GM21619 (cell line): ENCODE measurements around the gene YDJC.
"Not testable (repeated sequence)": the region's sequence is repeated elsewhere in the genome, so short reads cannot be mapped to it uniquely, and the experiment has no call there.

Experiments
- ATAC-seq: cut with Tn5 transposase; IDR thresholded peaks from one replicate; pipeline ENCODE4 v1.9.1; 2021; ENCODE audit not compliant: unreplicated experiment

The YDJC gene, protein sequence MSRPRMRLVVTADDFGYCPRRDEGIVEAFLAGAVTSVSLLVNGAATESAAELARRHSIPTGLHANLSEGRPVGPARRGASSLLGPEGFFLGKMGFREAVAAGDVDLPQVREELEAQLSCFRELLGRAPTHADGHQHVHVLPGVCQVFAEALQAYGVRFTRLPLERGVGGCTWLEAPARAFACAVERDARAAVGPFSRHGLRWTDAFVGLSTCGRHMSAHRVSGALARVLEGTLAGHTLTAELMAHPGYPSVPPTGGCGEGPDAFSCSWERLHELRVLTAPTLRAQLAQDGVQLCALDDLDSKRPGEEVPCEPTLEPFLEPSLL

DNA sequence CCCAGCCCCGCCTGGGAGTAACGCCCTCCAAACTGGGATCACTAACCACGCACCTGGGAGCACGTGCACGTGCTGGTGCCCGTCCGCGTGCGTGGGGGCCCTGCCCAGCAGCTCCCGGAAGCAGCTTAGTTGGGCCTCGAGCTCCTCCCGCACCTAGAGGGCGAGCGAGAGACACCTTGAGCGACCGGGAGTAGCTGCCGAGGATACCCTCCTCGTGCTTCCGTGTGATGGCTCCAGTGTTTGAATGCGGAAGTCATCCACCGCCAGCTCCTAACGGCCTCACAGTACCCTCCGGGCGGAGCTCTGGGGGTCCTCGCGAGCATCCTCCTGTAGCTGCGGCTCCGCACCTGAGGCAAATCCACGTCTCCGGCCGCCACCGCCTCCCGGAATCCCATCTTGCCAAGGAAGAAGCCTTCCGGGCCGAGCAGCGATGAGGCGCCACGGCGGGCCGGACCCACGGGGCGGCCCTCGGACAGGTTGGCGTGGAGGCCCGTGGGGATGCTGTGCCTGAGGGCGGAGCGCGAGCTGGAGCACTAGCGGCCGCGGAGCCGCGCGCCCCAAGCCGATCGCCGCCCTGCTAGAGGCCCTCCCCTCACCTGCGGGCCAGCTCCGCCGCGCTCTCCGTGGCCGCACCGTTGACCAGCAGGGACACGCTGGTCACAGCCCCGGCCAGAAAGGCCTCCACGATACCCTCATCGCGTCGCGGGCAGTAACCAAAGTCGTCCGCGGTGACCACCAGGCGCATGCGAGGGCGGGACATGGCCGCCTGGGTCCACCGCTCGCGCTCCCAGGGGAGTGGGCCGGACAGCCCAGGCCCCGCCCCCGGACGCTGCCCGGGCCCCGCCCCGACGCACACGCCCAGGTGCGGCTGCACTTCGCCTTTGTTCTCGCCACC is at the start of gene YDJC:
Gene YDJC, minus strand, starts transcription at position 768 of the 895 bp plus-strand sequence. Its CDS starts 8 bp downstream, at position 760.
- ATAC-seq, result peak; percentile 77

DNA sequence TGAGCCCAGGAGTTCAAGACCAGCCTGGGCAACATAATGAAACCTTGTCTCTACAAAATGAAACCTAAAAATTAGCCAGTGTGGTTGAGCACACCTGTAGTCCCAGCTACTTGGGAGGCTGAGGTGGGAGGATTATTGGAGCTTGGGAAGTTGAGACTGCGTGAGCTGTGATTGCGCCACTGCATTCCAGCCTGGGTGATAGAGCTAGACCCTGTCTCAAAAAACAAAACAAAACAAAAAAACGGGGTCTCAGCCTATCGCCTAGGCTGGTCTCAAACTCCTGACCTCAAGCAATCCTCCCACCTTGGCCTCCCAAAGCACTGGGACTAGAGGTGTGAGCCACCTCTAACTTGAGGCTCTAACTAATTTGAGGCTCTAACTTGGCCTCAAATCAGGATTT is 49.6 kb upstream of the YDJC start:
- no peak for ATAC-seq

DNA sequence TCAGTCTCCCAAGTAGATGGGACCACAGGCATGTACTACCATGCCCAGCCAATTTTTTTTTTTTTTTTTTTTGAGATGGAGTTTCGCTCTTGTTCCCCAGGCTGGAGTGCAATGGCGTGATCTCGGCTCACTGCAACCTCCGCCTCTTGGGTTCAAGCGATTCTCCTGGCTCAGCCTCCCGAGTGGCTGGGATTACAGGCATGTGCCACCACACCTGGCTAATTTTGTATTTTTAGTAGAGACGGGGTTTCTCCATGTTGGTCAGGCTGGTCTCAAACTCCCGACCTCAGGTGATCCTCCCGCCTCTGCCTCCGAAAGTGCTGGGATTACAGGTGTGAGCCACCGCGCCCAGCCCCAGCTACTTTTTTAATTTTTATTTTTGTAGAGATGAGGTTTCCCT is 49.0 kb upstream of the YDJC start:
- not testable (repeated sequence) for ATAC-seq

DNA sequence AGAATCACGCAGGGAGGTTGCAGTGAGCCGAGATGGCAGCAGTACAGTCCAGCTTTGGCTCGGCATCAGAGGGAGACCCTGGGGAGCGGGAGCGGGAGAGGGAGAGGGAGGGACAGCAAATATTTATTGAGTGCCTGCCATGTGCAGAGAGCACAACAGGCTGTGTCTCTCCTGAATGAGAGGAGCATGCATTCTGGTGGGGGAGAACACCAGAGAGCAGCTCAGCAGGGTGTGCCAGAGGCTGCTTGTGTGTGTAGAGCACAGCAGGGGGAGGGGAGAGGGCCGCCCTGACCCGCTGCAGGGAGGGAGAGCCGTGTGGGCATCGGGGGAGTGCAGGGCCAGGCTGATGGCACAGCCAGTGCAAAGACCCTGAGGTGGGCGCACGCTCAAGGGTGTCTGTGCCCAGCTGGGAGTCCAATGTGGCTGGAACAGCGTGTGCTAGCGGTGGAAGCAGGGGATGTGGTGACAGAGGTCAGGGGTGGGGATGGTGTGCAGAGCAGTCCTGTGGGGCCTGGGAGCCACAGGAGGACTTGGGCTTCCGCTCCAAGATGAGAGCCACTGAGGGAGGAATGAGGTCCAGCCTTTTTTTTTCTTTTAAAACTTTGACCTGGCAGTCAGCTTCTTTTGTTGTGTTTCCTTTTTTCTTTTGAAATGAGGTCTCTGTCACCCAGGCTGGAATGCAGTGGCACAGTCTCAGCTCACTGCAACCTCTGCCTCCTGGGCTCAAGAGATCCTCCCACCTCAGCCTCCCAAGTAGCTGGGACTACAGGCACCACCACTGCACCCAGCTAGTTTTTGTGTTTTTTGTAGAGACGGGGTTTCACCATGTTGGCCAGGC is 48.0 kb upstream of the YDJC start:
- ATAC-seq, result no peak

DNA sequence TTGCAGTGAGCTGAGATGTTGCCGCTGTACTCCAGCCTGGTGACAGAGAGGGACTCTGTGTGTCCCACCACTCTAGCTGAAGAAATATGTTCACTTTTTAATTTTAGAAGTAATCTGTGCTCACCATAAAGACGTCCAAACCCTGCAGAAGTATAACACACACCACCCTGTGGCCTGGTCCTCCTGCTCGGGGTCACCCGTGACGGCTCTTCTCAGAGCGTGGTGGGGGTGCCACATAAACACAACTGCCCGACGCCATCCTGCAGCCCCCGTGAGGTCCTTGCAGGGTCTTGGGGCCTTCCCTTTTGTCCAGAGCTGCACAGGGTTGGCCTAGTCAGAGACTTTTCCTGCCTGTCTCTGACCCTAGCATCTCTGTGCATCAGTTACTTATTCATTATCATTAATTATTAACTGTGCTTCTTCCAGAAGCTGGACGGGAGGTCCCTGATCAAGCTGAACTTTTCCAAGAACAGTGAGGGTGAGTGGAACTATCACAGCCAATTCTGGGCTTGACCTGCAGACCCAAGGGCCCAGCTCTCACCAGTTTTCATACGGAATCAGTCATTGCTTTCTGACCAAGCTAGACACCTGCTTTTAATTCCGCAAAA is 44.9 kb upstream of the YDJC start:
- no peak for ATAC-seq

DNA sequence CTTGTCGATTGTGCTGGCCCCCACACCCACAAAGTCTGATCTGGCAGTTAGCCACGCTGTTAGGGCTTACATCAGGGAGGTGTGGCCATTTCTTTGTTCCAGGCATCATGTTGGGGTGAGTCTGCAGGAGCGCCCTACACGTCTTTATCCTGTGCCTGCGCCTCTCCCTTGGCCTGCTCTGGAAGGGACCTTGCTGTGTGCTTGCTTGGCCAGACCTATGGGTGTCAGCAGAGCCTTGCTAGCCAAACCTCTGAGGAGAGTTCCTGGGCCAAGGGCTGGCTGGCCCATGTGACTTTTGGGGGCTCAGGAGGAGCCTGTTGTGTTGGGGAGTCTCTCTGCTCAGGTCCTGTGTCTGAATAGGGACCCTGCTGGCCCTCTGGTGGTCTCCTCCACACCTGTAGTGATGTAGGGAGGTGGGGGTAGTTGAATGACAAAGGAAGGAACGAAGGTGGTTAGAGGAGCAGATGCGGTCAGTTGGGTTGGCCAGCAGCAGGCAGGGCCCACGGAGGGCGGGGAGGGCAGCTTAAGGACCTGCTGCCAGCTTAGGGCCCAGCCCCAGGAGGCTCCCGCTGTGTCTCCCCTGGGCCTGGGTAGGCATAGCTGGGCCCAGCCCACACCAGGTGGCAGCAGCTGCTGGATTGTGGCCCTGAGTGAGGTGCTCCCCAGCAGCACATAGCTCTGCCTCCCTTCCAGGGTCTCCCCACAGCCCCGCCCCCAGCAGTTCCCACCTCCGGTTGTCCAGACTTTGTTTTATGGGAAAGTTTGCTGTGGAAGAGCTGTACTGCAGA is 43.9 kb upstream of the YDJC start:
- no peak for ATAC-seq

DNA sequence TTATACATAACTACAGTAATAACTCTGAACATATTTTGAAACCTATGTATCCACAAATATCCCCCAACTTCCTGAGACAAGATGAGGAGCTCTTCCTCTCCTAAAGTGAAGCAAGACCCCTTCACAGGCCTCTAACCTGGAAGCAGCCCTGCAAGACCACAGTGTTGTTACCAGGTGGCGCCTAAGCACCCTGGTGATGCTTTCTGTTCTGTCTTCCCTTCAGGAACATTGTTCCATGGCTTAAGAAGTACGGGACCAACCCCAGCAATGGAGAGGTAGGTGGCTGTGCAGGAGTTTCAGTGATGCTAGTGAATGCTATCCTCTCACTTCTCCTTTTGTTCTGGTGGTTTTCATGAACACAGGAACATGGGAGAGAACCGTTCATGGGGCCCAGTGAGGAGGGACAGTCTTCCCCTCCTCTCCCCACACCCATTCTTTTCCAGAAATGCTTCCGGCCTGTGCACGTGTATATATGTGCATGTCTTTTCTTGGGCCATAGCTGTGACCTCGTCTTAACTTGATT is 42.3 kb upstream of the YDJC start:
- ATAC-seq, result no peak

DNA sequence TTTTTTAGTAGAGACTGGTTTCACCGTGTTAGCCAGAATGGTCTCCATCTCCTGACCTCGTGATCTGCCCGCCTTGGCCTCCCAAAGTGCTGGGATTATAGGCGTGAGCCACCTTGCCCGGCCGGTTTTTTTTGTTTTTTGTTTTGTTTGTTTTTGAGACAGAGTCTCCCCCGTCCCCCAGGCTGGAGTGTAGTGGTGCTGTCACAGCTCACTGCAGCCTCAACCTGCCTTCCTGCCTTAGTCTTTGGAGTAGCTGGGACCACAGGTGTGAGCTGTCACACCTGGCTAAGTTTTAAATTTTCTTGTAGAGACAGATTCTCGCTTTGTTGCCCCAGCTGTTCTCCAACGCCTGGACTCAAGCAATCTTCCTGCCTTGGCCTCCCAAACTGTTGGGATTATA is 39.2 kb upstream of the YDJC start:
- no peak for ATAC-seq

DNA sequence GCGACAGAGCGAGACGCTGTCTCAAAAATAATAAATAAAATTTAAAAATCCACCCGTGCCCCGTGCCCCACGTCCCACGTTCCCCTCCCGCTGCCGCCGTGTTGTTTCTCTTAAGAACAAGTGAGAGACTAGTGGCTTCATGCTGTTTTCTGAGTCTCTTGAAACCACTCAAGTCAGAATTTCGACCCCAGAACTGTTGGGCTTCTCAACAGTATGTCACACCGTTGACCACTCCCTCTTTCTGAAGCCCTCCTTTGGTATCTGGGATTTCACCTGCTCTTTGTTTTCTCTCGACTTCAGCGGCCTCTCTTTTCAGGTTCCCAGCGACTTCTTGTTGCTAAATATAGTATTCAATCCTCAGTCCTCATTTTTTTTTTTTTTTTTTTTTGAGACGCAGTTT is 37.0 kb upstream of the YDJC start:
- ATAC-seq, result no peak

DNA sequence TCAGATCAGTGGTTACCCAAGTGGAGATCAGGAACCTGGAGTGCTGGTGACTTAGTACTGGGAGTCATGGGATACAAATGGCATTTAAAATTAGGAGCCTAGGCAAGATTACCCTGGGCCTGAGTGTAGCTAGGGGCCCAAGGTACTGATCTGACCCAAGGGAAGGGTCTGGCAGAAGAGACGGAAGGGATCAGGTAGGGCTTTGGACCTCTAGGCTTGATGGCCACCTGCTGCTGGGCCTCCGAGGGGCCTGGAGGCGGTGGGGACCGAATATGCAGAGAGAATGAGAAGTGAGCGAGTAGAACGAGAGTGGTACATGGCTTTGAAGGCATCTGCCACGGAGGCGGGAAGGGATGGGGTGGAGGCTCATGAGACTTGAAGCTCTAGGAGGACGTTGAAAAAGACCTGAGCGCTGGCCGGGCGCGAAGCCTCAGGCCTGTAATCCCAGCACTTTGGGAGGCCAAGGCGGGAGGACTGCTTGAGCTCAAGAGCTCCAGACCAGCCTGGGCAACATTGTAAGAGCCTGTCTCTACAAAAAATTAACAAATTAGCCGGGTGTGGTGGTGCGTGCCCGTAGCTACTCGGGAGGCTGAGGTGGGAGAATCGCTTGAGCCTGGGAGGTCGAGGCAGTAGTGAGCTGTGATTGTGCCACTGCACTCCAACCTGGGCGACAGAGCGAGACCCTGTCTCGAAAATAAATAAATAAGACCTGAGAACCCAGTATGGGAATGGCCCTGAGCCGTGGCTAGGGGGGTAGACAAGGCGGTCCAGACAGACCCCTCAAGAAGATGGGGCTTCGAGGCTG is 35.4 kb upstream of the YDJC start:
- ATAC-seq, result peak; percentile 10

DNA sequence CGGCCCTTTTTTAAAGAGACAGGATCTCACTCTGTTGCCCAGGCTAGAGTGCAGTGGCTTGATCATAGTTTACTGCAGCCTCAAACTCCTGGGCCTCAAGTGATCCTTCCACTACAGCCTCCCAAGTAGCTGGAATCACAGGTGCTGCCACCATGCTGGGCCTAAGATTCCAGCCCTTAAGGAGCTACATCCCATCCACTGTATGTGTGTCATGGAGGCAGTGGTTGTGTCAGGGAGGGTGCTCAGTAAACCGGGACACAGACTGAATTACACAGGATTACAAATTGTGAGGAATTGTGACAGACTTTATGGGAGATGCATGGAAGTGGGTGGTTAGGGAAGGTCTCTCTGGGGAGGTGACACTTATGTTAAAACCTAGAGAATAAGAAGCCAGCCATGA is 33.9 kb upstream of the YDJC start:
- no peak for ATAC-seq

DNA sequence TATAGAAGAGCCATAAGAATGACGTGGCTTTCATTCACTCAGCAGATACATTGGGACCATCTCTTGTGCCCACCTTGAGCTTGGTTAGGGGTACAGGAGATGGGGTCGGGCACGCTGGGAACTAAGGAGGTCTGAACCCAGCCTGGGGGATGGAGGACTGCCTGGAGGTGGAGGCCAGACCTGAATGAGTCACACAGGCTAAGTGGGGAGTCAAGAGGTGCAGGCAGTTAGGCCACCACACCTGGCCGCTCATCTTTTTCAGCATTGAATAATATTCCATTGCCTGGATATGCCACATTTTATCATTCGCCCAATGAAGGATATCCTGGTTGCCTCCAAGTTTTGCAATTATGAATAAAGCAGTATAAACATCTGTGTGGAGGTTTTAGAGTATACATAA is 32.2 kb upstream of the YDJC start:
- no peak for ATAC-seq

DNA sequence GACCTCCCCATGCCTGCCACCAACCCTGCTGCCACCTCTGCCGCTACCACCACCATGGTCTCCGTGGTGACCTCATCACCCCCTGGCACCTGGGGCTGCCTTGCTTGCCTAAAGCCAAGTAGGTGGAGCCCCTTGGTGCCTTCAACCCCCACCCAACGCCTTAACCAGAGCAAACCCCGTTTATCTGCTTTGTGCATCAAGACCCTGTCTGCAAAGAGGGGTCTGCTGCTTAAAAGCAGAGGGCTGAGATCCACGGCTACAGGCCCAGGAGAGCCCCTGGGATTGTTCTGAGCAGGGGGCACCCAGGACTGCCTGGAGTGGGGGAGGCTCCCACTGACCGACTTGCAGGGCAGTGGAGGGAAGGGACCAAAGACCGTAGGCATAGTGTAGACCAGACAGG is 31.1 kb upstream of the YDJC start:
- ATAC-seq, result no peak

DNA sequence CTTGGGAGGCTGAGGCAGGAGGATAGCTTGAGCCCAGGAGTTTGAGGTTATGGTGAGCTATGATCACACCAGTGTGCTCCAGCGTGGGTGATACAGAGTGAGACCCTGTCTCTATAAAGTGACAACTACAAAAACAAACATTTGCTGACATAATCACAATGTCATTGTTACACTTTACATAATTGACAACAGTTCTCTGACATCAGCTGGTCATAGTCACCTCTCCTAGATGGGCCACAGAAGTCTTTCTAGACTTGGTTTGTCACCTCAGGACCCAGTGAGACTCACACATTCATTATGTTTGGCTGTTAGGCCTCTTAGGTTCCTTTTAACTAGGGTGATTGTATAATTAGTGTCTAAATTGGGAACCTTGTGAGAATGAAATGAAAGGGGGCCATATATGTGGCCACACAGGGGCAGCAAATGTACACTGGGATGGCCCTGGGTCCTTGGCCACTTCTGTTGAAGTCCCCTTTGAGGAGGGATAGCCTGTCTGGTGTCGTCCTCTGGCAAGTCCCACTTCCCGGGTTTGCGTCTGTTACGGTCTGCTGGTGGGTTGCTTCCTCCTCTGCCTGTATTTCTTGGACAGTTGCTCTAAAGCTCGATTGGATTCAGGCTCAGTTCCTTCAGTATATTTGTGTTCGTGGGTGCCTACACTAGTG is 30.2 kb upstream of the YDJC start:
- ATAC-seq, result no peak

DNA sequence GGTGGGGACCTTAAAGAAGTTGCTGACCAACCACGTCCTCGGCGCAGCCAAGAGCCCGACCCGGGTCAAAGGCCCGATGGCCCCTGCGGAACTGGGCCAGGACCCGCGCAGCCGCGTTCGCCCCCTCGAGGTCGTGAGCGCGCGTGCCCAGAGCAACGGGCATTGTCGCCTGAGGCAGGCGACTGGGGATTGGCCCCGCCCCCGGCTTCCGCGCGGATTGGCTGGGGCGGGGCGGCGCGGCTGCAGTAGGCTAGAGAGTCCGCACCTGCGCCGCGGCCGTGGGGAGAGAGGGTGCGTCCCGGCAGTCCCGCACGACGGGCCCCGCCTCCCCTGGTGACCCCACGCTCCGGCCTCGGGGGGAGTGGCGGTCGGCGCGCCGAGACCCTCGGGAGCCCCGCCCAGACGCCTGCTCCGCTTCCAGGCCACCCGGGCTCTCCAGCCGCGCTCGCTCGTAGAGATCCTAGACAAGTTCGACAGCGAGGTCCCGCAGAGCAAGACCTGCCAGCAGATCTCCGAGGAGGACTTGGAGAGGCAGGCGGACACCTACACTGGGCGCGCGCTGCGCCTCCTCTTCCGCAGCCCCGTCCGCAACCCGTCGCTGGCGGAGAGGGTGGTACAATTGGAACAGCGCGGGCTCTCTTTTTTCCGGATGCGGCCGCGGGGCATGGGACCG is 27.7 kb upstream of the YDJC start:
- peak; percentile 69 for ATAC-seq

DNA sequence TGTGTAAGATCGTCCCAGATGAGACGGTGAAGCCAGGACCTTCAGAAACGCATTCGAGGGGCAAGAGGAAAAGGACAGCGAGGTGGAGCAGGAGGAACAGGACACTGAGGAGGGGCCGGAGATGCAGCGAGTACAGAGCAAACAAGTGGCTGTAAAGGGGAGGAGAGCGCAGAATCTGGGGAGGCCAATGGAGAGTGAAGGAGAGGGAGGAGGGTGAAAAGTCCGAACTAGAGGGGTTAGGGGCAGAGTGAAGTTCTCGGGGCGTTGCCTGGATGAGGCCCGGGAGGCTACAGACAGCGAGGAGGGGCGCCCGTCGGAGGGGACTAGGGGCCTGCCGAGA is 27.2 kb upstream of the YDJC start:
- ATAC-seq, result no peak

DNA sequence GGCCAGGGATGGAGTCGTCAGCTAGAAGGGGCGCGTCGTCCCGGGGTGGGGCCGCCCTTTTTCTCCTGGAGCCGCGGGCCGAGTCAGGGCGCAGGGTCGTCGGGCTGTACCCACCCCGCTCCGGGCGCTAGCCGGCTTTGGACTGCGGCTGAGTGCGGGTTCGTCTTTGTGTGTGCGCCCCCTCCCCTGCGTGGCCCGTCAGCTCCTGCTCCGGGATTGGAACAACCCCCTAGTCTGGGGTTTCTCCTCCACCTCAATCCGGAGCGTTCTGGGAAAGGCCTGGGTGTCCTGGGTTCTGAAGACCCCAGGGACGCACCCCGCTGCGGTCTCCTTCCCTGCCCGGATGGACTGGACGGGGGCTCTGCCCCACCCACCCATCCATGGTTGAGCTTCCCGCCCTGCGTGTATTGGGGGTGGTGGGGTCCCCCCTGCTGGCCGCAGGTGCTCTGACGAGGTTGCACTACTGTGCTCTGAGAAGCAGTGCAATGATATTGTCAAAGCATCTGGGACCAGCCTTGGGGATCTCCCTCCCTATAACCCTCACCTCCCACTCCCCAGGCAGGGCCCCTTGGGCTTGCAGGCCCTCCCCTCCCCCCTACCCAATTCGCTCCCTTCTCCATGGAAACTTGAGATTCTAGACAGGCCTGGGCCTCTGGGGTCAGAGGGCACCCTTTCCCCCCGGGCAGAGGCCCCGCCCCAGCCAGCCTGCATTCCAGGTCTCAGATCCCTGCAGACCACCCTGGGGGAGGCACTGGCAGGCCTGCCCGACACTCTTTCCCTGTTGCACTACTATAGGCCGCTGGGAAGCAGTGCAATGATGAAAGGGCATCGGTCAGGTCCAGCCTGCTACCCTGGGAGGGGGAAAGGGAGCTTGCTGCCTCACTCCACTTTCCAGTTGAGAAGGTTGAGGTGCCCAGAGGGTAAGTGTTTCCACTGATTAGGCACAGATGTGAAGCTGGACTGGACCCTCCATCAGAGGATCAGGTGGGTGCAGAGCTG is 23.0 kb upstream of the YDJC start:
- no peak for ATAC-seq
